ENCODE measurements around the gene LYG1. TPM values are rescaled to one million over a fixed set of nuclear protein-coding genes. Genes with fewer than 3 reads are reported as not detected.

LYG1 gene
- total and polyA plus RNA-seq, 2 of the 8 experiments (the other 6 are each of a cell fraction or from before 2014, with no cell fraction given): 0.68 to 0.86 TPM

DNA sequence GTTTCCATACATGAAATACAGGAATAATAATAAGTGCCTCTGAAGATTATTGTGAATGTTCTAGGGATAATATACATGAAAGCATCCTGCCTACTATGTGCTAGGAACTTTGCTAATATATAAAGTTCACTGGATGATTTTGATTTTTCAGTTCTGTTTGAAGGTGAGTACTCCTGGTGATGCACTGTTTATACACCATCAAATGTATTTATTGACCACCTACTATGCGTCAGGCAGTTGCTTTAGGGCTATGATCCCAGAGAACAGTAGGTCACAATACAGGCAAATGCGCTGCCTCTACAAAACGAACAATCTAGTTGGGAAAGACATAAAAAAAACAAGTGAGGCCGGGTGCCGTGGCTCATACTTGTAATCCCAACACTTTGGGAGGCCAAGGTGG, 24.4 kb upstream of the LYG1 start (continued):
- no peak for TF ChIP-seq CHD7 (IDR thresholded peaks at IDR 0.05; ENCODE audit: insufficient replicate concordance, low read length)
- TF ChIP-seq EGR1 (IDR thresholded peaks at IDR 0.05; ENCODE audit: borderline replicate concordance, low read depth, low read length): no peak
- no peak for TF ChIP-seq USF2 (IDR thresholded peaks at IDR 0.05; ENCODE audit: low read length)
- no peak for TF ChIP-seq POLR2A (IDR thresholded peaks at IDR 0.05; ENCODE audit: control extremely low read depth in 1 of 2, low read depth in 2 of 2, low read length in 2 of 2)
- no peak for TF ChIP-seq FOSL1 (IDR thresholded peaks at IDR 0.05; ENCODE audit: insufficient read depth, low read depth, low read length)
- TF ChIP-seq SRF (IDR thresholded peaks at IDR 0.05; ENCODE audit: low read depth, low read length): no peak

Measured in H1 (cell line).